Measurements from ENCODE around the gene CNTNAP3B. TPM values are rescaled to one million over a fixed set of nuclear protein-coding genes. Genes with fewer than 3 reads are reported as not detected.
"Not testable (repeated sequence)": the region's sequence is repeated elsewhere in the genome, so short reads cannot be mapped to it uniquely, and the experiment has no call there.

Gene CNTNAP3B
- 5.2 to 5.6 TPM (median 5.6 TPM) in 3 replicates for total RNA-seq

DNA sequence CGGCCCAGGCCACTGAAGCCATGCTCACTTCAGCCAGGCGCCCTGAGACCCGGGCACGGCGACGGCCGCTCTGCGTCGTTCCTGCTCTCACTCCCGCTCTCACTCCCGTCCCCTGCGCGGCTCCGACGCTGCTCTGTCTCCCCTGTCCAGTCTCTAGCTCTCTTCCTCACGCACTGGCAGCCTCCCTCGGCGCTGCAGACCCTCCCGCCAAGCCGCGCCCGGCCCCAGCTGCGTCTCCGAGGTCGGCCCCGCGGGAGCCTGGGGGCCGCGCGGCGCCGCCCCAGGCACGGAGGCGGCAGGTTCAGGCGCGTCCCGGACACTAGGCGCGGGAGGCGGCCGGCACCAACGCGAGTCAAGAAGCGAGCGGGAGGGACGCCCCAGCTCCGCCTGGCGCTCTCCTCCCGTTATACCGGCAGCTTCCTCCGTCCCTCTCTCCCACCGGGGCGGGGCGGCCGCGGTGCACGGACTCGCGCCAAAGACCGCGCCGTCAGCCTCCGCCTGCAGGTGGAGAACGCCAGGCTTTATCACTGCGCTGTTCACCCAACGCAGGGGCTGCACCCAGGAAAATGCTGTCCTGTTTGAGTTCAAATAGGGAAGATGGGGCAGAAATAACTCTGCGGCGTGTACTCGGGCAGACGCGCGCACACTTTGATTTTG, at the start of gene CNTNAP3B:
Gene CNTNAP3B, minus strand, starts transcription at position 354 of the 657 bp plus-strand sequence. Its CDS starts 332 bp downstream, at position 22.
- H3K9me3 Mint-ChIP-seq, H3K36me3 Mint-ChIP-seq, H3K27ac Mint-ChIP-seq: not testable (repeated sequence)
- DNase-seq (ENCODE audit: low spot score in 2 of 2, unreplicated experiment in 2 of 2), result peak in 1 of 2 experiments; percentile 41
- H3K4me3 Mint-ChIP-seq, result peak within 1 kb of the TSS; percentile 58
- H3K4me1 Mint-ChIP-seq, result peaks cover 11% of the 10 kb centered on the region
- peaks cover 21% of the 10 kb centered on the region for H3K27me3 Mint-ChIP-seq (ENCODE audit: low read depth)

DNA sequence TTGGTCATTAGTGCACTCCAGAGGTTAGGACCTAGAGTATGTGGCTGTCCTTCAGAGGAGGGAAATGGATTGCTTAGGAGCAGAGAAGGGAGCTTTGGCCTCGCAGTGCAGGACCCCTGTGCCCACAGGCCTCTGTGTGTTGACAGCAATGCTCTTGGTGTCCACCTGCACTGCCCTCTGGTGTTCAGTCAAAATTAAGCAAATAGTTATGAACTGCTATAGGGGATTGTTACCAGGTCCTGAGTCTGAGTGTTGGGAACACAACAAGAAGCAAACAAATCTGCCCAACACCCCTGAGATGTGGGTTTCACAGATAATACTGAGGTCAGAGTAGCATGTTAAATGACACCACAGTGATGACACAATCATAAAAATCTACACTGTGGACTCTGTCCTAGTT, 31.1 kb upstream of the CNTNAP3B start:
- H3K4me1 Mint-ChIP-seq; DNase-seq (ENCODE audit: low spot score in 2 of 2, unreplicated experiment in 2 of 2); H3K4me3 Mint-ChIP-seq; H3K27ac Mint-ChIP-seq; H3K36me3 Mint-ChIP-seq; H3K27me3 Mint-ChIP-seq (ENCODE audit: low read depth); H3K9me3 Mint-ChIP-seq: not testable (repeated sequence)
- TF ChIP-seq, protein P1, sequence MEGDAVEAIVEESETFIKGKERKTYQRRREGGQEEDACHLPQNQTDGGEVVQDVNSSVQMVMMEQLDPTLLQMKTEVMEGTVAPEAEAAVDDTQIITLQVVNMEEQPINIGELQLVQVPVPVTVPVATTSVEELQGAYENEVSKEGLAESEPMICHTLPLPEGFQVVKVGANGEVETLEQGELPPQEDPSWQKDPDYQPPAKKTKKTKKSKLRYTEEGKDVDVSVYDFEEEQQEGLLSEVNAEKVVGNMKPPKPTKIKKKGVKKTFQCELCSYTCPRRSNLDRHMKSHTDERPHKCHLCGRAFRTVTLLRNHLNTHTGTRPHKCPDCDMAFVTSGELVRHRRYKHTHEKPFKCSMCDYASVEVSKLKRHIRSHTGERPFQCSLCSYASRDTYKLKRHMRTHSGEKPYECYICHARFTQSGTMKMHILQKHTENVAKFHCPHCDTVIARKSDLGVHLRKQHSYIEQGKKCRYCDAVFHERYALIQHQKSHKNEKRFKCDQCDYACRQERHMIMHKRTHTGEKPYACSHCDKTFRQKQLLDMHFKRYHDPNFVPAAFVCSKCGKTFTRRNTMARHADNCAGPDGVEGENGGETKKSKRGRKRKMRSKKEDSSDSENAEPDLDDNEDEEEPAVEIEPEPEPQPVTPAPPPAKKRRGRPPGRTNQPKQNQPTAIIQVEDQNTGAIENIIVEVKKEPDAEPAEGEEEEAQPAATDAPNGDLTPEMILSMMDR (IDR thresholded peaks at IDR 0.05; ENCODE audit: unreplicated experiment), result peak; percentile 18

DNA sequence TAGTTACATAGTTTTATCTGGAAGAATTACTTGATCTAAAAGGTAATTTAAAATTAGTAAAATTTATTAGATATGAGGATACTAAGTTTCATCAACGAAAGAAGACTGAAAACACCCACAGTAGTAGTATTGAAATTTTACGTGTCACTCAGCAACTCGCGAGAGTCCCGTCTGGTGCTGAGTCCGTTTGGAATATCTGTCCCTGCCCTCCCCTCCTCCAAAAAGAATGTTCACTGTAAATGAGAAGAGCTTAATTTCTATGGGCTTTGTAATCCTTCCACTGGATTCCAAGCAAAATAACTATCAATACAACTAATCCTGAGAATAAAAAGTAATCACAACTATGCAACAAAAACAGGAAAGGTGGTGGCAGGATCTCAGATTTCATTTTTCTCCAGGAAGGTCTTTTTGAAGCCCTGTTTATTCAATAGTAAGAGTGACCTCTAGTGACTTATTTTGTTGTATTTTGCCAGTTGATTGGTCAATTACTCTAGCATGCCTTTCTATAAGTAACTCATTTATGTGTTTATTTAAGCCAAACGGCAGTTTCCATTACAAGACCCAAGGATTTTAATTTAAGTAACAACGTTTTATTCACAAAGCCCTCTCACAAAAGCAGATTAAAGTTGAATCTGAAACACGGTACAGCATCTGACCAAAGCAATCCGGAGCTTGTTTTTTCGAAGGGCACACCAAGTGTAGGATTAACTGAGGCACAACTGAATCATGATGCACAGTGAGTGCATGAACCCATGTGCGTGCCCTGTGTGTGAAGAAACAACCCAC, 2.0 kb downstream of the CNTNAP3B start:
- H3K27ac Mint-ChIP-seq; DNase-seq (ENCODE audit: low spot score in 2 of 2, unreplicated experiment in 2 of 2); H3K36me3 Mint-ChIP-seq; H3K9me3 Mint-ChIP-seq: not testable (repeated sequence)
- H3K27me3 Mint-ChIP-seq (ENCODE audit: low read depth), result peaks cover 20% of the 10 kb centered on the region
- H3K4me1 Mint-ChIP-seq, result peaks cover 11% of the 10 kb centered on the region
- H3K4me3 Mint-ChIP-seq, result peak overlapping the region; percentile 45

DNA sequence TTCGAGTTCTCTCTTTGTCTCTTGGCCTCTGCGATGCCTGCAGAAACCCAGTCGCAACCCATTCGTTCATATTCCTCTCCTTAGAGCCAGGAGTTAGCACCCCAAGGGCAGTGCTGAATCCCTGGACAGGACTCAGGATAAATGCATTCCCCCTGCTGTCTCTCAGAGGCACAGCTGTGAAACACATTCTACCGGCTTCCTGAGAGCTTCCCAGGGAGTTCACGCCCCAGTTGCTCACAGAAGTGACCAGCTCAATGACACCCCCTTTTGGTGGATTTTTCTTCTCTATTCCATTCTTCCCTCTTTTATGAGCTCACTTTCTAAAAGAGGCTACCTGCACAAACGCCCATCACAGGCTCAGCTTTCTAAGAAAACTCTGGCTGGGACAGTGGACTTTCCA, 8.2 kb downstream of the CNTNAP3B start:
- DNase-seq (ENCODE audit: low spot score in 2 of 2, unreplicated experiment in 2 of 2), result not testable (repeated sequence)

DNA sequence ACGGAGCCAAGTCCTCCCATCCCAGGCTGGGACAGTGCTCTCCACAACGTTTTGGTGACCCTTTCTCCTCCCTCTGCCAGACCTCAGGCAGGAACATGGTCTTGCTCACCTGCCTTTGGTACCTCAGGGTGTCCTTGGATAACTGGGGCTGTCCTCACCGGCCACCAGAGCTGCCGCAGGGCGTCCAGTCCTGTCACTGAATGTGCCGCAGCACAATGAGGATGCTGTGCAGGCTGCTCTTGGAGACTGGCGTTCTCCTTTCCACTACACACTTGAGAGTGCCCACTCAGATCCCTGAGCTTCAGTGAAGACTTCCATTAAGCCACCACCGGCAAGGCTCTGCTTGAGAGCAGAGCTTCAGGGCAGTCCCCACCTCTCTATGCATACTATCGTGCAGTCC, 33.3 kb downstream of the CNTNAP3B start:
- DNase-seq (ENCODE audit: low spot score in 2 of 2, unreplicated experiment in 2 of 2); H3K9me3 Mint-ChIP-seq; H3K4me1 Mint-ChIP-seq; H3K4me3 Mint-ChIP-seq; H3K36me3 Mint-ChIP-seq; H3K27me3 Mint-ChIP-seq (ENCODE audit: low read depth); H3K27ac Mint-ChIP-seq: not testable (repeated sequence)

More for the DNA sequence above, 8.2 kb downstream of the CNTNAP3B start:
- H3K4me3 Mint-ChIP-seq; H3K9me3 Mint-ChIP-seq; H3K36me3 Mint-ChIP-seq; H3K4me1 Mint-ChIP-seq; H3K27ac Mint-ChIP-seq; H3K27me3 Mint-ChIP-seq (ENCODE audit: low read depth): not testable (repeated sequence)

DNA sequence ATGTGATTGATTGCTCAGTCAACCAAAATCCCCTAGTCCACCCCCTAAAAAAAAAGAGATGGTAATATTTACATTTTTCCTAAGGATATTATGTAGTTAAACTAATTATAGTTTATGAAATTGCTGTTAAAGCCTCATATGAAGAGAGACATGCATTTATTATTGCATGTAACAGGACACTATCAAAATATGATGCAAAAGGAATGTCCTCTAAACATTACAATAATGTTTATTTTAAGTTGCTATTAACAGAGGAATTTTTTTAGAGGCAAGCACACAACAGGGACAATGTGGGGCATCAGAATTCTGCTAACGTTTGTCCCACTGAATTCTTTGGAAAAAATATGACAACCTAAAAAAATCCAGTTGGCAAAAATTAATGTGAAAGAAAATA, 44.7 kb downstream of the CNTNAP3B start:
- H3K4me3 Mint-ChIP-seq; H3K4me1 Mint-ChIP-seq; H3K9me3 Mint-ChIP-seq; H3K36me3 Mint-ChIP-seq; H3K27ac Mint-ChIP-seq; H3K27me3 Mint-ChIP-seq (ENCODE audit: low read depth); DNase-seq (ENCODE audit: low spot score in 2 of 2, unreplicated experiment in 2 of 2): not testable (repeated sequence)

DNA sequence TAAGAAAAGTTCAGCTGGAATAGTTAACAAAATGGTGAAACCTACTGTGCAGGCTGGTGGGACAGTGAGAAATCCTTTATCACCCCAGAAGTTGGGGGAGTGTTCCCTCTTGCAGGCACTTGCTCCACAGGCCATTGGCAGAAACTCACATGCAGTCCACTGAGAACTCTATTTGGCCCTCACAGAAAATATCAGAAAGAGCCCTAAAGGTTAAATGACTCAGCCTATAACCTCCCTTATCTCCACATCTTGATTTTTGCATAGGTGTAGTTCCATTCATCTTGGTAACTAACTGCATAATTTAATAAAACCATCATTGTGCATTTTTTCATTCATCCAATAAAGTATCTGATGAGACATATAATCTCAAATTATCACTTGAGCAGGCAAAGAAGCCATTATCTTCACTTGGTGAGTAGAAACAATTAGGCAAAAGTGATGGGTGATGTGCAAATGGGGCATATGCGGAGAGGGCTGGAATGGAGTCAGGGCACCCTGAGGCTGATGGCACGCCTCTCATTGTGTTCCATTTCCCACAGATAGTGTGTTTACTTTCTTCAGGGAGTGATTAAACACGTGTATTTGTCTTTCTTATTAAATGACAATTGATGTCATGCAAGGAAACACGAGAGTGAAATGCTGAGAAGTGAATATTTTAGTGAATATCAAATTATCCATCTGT, 45.2 kb downstream of the CNTNAP3B start:
- H3K4me3 Mint-ChIP-seq; H3K36me3 Mint-ChIP-seq; H3K27ac Mint-ChIP-seq; H3K27me3 Mint-ChIP-seq (ENCODE audit: low read depth); H3K4me1 Mint-ChIP-seq; DNase-seq (ENCODE audit: low spot score in 2 of 2, unreplicated experiment in 2 of 2); H3K9me3 Mint-ChIP-seq: not testable (repeated sequence)

DNA sequence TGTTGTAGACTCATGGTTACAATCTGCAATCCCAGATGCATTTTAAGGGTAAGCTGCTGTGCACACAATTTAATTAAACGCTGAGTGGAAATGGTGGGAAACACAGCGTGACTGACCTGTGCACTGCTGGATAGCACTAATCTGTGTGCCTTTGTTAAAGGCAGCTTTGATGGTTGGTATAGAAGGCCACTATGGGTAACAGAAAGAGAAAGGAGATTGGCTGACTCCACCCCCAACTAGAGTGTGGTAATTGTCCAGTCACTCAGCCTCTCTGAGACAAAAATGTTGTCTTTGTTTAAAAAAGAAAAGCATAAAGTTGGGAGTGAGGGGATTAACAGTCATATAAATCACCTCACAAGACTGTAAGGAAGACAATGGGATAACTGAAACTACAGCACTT, 48.9 kb downstream of the CNTNAP3B start:
- H3K4me1 Mint-ChIP-seq; H3K4me3 Mint-ChIP-seq; H3K36me3 Mint-ChIP-seq; H3K27ac Mint-ChIP-seq; H3K9me3 Mint-ChIP-seq; H3K27me3 Mint-ChIP-seq (ENCODE audit: low read depth); DNase-seq (ENCODE audit: low spot score in 2 of 2, unreplicated experiment in 2 of 2): not testable (repeated sequence)

DNA sequence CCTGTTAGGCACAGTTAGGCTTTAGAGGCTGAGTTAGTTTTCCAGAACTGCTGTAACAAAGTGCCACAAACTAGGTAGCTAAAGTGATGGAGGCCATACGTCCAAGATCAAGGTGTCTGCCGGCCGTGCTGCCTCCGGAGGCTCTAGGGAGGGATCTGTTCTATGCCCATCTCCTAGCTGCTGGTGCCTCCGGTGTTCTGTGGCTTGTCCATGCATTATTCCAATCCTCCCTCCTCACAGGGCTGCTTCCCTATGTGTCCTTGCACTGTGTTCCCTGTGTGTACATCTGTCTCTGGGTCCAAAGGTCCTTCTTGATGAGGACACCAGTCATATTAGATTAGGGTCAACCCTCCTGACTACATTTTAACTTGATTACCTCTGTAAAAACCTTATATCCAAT, 54.4 kb downstream of the CNTNAP3B start:
- not testable (repeated sequence) for H3K27ac Mint-ChIP-seq; H3K9me3 Mint-ChIP-seq; H3K4me1 Mint-ChIP-seq; H3K27me3 Mint-ChIP-seq (ENCODE audit: low read depth); H3K36me3 Mint-ChIP-seq; DNase-seq (ENCODE audit: low spot score in 2 of 2, unreplicated experiment in 2 of 2); H3K4me3 Mint-ChIP-seq

DNA sequence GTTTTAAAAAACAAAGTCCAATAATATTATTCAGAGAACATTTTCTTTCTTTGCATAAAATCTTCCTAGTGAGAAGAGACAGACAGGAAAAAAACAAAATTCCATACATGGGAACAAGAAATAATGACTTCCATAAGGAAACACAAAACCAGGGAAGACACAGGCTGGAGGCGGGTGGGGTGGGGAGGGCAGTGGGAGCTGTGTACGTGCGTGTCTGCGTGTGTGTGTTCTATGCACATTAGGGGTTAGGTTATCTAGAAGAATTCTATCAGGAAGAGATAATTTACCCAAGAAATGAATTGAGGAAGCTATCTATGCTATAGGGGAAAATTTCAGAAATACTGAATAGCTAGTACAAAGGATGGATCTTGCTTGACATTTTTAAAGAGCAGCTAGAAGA, 58.2 kb downstream of the CNTNAP3B start:
- not testable (repeated sequence) for H3K27ac Mint-ChIP-seq; DNase-seq (ENCODE audit: low spot score in 2 of 2, unreplicated experiment in 2 of 2); H3K9me3 Mint-ChIP-seq; H3K36me3 Mint-ChIP-seq; H3K27me3 Mint-ChIP-seq (ENCODE audit: low read depth); H3K4me3 Mint-ChIP-seq; H3K4me1 Mint-ChIP-seq

DNA sequence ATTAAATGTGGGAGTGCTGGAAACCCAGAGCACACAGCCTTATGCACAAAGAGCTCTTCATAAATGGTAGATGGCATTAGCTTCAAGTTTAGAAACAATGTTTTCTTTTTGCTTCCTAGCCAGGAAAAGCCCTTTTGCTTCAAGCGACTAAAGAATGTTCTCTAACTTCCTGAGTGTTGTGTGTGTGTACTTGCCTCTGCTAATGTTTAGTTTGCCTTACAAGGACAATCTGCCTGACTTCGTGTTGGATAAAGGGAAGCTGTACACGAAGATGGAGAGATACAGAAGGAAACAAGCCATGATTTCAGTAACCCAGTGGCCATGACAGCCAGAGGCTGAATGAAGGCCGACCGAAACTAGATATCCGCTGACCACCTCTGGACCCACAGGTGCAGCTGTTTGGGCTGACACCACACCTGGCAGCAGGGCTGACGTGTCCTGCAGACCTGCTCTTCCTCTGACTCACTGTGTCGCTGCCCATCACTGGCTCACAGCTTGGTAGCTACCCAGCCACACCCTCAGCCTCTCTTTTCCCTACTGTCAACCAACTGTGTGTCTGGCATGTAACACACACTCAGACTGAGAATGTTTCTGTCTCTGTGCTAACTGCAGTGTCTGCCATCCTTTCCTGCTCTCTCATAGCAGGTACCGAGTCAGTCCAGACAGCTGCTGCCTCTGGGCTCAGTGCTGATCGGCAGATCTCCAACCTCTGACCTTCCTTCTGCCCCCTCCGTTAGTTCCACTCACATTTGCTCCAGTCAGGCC, 59.0 kb downstream of the CNTNAP3B start:
- not testable (repeated sequence) for H3K4me1 Mint-ChIP-seq; H3K27me3 Mint-ChIP-seq (ENCODE audit: low read depth); H3K36me3 Mint-ChIP-seq; DNase-seq (ENCODE audit: low spot score in 2 of 2, unreplicated experiment in 2 of 2); H3K4me3 Mint-ChIP-seq; H3K27ac Mint-ChIP-seq; H3K9me3 Mint-ChIP-seq

DNA sequence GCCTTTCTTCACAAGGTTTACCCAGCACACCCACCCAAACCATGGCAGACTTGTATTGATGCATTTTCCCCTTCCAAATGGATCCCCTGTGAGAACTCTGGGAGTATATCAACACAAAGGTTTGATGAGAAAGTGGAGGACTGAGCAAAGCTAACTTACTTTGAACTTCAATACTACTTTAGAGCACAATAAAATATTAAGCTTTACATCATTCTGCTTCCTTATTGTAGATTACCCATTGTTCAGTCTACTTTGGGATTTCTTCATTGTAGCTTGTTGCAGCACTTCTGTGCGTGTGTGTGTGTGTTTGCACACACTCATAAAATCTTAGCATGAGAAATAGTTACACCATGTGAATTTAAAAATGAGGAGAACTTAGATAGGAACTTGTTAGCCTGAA, 75.4 kb downstream of the CNTNAP3B start:
- DNase-seq (ENCODE audit: low spot score in 2 of 2, unreplicated experiment in 2 of 2); H3K27ac Mint-ChIP-seq; H3K4me1 Mint-ChIP-seq; H3K9me3 Mint-ChIP-seq; H3K27me3 Mint-ChIP-seq (ENCODE audit: low read depth); H3K36me3 Mint-ChIP-seq; H3K4me3 Mint-ChIP-seq: not testable (repeated sequence)

Data from mesothelial cell of epicardium (in vitro differentiated cells).